H1 (cell line): ENCODE results near the gene SLC6A3. TPM values are rescaled to one million over a fixed set of nuclear protein-coding genes. Genes with fewer than 3 reads are reported as not detected.

Experiments
- CTCF ChIA-PET: fragments of 300-600 bp; sonication (Branson Sonifier 250); formaldehyde crosslinking; loops from one replicate; lab custom pipeline; 2021; ENCODE audit not compliant: partially characterized antibody; lab: Charles Lee
- POLR2A ChIA-PET: fragments of 300-600 bp; sonication (Branson Sonifier 250); formaldehyde crosslinking; loops from one replicate; lab custom pipeline; 2021; ENCODE audit warnings: inconsistent platforms; ENCODE audit not compliant: partially characterized antibody; lab: Charles Lee
- DNase-seq, 2 experiments: peaks; one replicate each; pipeline versions ENCODE4 v3.0.0 to v3.0.0-alpha.2; 2010 to 2022; ENCODE audit warnings: low spot score in 2 of 2, low read depth in 1 of 2, mixed read lengths in 1 of 2
- FAIRE-seq: peaks from 2 replicates; lab custom pipeline; 2011; peaks lifted over from hg19 to GRCh38; lab: Jason Lieb, UNC
- H2AFZ ChIP-seq: 2 replicates; pipeline ENCODE4 v1.8.1; 2012; ENCODE audit warnings: low read length, inconsistent platforms
- H2AK5ac ChIP-seq: 2 replicates; pipeline ENCODE4 v1.6.1; 2013; ENCODE audit warnings: low read depth, low read length
- H2BK120ac ChIP-seq: replicated peaks from 2 replicates; pipeline ENCODE3; 2013; ENCODE audit warnings: low read depth, low read length, inconsistent platforms
- H2BK12ac ChIP-seq: 2 replicates; pipeline ENCODE4 v1.6.1; 2013; ENCODE audit warnings: low read depth, low read length
- H2BK15ac ChIP-seq: 2 replicates; pipeline ENCODE4 v1.6.1; 2013; ENCODE audit warnings: low read length
- H2BK20ac ChIP-seq: 2 replicates; pipeline ENCODE4 v1.6.1; 2013; ENCODE audit warnings: low read length
- H2BK5ac ChIP-seq: 2 replicates; pipeline ENCODE4 v1.6.1; 2013; ENCODE audit warnings: low read depth, low read length
- H3K14ac ChIP-seq: 2 replicates; pipeline ENCODE4 v1.6.1; 2013; ENCODE audit warnings: inconsistent platforms; ENCODE audit not compliant: insufficient read length
- H3K18ac ChIP-seq: 2 replicates; pipeline ENCODE4 v1.6.1; 2013; ENCODE audit warnings: low read length; ENCODE audit errors: extremely low read depth
- H3K23ac ChIP-seq: 2 replicates; pipeline ENCODE4 v1.6.1; 2013; ENCODE audit warnings: inconsistent platforms; ENCODE audit not compliant: insufficient read length
- H3K23me2 ChIP-seq: 2 replicates; pipeline ENCODE4 v1.6.1; 2013; ENCODE audit warnings: low read depth, low read length
- H3K27ac ChIP-seq: 2 replicates; pipeline ENCODE4 v1.6.1; 2011; ENCODE audit warnings: low read depth, low read length, inconsistent platforms
- H3K27me3 ChIP-seq, 4 experiments: replicated peaks in 1 of 4; 1 replicate in 1 of 4; 2 replicates in 3 of 4; pipeline versions ENCODE4 v1.6.1 to v1.8.1; 2011 to 2013; ENCODE audit warnings: low read length in 3 of 4, mild to moderate bottlenecking in 3 of 4, inconsistent platforms in 2 of 4, mixed read lengths in 2 of 4, moderate library complexity in 1 of 4; ENCODE audit not compliant: control insufficient read depth in 3 of 4, insufficient read depth in 3 of 4; ENCODE audit errors: extremely low read depth in 1 of 4
- H3K36me3 ChIP-seq, 4 experiments: 2 replicates each; pipeline versions ENCODE4 v1.6.1 to v1.8.1; 2011 to 2013; ENCODE audit warnings: mild to moderate bottlenecking in 4 of 4, low read length in 3 of 4, moderate library complexity in 2 of 4, control low read depth in 1 of 4, inconsistent platforms in 1 of 4; ENCODE audit not compliant: insufficient read depth in 4 of 4, control insufficient read depth in 2 of 4
- H3K4ac ChIP-seq: replicated peaks from 2 replicates; pipeline ENCODE3; 2013; ENCODE audit warnings: low read length, low read depth, mixed read lengths, inconsistent platforms; ENCODE audit not compliant: insufficient read length
- H3K4me1 ChIP-seq, 4 experiments: replicated peaks in 1 of 4; 1 replicate in 1 of 4; 2 replicates in 3 of 4; pipeline versions ENCODE4 v1.6.1 to v1.8.1; 2011 to 2013; ENCODE audit warnings: low read length in 3 of 4, inconsistent platforms in 2 of 4, mixed read lengths in 1 of 4; ENCODE audit not compliant: insufficient read depth in 4 of 4, control insufficient read depth in 3 of 4
- H3K4me2 ChIP-seq, 2 experiments: 2 replicates each; pipeline versions ENCODE4 v1.6.1 to v1.8.1; 2011 to 2013; ENCODE audit warnings: low read depth in 2 of 2, low read length in 2 of 2, control low read depth in 1 of 2, inconsistent platforms in 1 of 2, mild to moderate bottlenecking in 1 of 2; ENCODE audit not compliant: insufficient read depth in 1 of 2
- H3K4me3 ChIP-seq, 4 experiments: fragments of 200-600, 300-600 bp in 1 of 4; sonication (generic), shearing (Covaris generic), sonication (Bioruptor Twin) in 1 of 4; 2 replicates each; pipeline versions ENCODE4 v1.5.1 to v1.8.1; 2011 to 2016; ENCODE audit warnings: low read length in 4 of 4, low read depth in 3 of 4, control low read depth in 2 of 4, inconsistent platforms in 2 of 4, mild to moderate bottlenecking in 2 of 4, mixed read lengths in 1 of 4, moderate library complexity in 1 of 4; ENCODE audit not compliant: insufficient read depth in 2 of 4; ENCODE audit errors: extremely low read depth in 1 of 4
- H3K56ac ChIP-seq: replicated peaks from 2 replicates; pipeline ENCODE3; 2013; ENCODE audit warnings: low read depth, mild to moderate bottlenecking, mixed read lengths, low read length, inconsistent platforms; ENCODE audit not compliant: insufficient read length
- H3K79me1 ChIP-seq: 2 replicates; pipeline ENCODE4 v1.6.1; 2013; ENCODE audit warnings: low read depth, low read length, control low read depth
- H3K79me2 ChIP-seq, 2 experiments: 2 replicates each; pipeline versions ENCODE4 v1.6.1 to v1.8.1; 2012 to 2013; ENCODE audit warnings: low read length in 2 of 2, mild to moderate bottlenecking in 2 of 2, inconsistent platforms in 1 of 2; ENCODE audit not compliant: insufficient read depth in 2 of 2, control insufficient read depth in 1 of 2
- H3K9ac ChIP-seq, 4 experiments: replicated peaks in 1 of 4; 1 replicate in 1 of 4; 2 replicates in 3 of 4; pipeline versions ENCODE4 v1.6.1 to v1.8.1; 2011 to 2013; ENCODE audit warnings: low read depth in 3 of 4, low read length in 3 of 4, control low read depth in 2 of 4, mild to moderate bottlenecking in 2 of 4, moderate library complexity in 2 of 4, inconsistent platforms in 1 of 4; ENCODE audit errors: extremely low read depth in 1 of 4
- H3K9me3 ChIP-seq, 2 experiments: 2 replicates each; pipeline versions ENCODE4 v1.6.1 to v1.8.1; 2012 to 2013; ENCODE audit warnings: mild to moderate bottlenecking in 2 of 2, moderate library complexity in 2 of 2, control low read depth in 1 of 2, inconsistent platforms in 1 of 2, low read depth in 1 of 2, low read length in 1 of 2, mixed read lengths in 1 of 2; ENCODE audit not compliant: insufficient read depth in 2 of 2
- H4K20me1 ChIP-seq, 2 experiments: replicated peaks in 1 of 2; 2 replicates each; pipeline versions ENCODE3 to v1.8.1; 2011 to 2013; ENCODE audit warnings: inconsistent platforms in 2 of 2, low read length in 2 of 2, mild to moderate bottlenecking in 1 of 2; ENCODE audit not compliant: insufficient read depth in 2 of 2, control insufficient read depth in 1 of 2
- H4K5ac ChIP-seq: 2 replicates; pipeline ENCODE4 v1.6.1; 2013; ENCODE audit warnings: low read length, low read depth, mixed read lengths, inconsistent platforms; ENCODE audit not compliant: insufficient read length
- H4K8ac ChIP-seq: 2 replicates; pipeline ENCODE4 v1.8.0; 2013; ENCODE audit warnings: mild to moderate bottlenecking, moderate library complexity, low read length, inconsistent platforms; ENCODE audit not compliant: insufficient read depth; ENCODE audit errors: extremely low read depth
- H4K91ac ChIP-seq: replicated peaks from 2 replicates; pipeline ENCODE3; 2013; ENCODE audit warnings: low read length, mixed read lengths, inconsistent platforms; ENCODE audit not compliant: insufficient read length
- CTCF ChIP-seq, 3 experiments: IDR thresholded peaks; 1 replicate in 2 of 3; 2 replicates in 1 of 3; pipeline versions ENCODE4 v1.5.1 to v1.6.1; 2011; ENCODE audit warnings: low read length in 3 of 3, mild to moderate bottlenecking in 3 of 3, inconsistent platforms in 2 of 3, low read depth in 1 of 3, moderate library complexity in 1 of 3; ENCODE audit not compliant: insufficient read depth in 1 of 3; ENCODE audit errors: control extremely low read depth in 1 of 3
- EGR1 ChIP-seq: IDR thresholded peaks from 2 replicates; pipeline ENCODE4 v1.6.1; 2011; ENCODE audit warnings: low read depth, low read length, borderline replicate concordance
- HDAC6 ChIP-seq: IDR thresholded peaks from one replicate; pipeline ENCODE4 v1.7.1; 2012; ENCODE audit warnings: low read depth, mild to moderate bottlenecking, inconsistent platforms, low read length, moderate library complexity
- NANOG ChIP-seq: IDR thresholded peaks from 2 replicates; pipeline ENCODE4 v1.6.1; 2011; ENCODE audit warnings: low read length, low read depth, mild to moderate bottlenecking, inconsistent platforms; ENCODE audit not compliant: insufficient read depth, poor library complexity, severe bottlenecking
- WGBS, 2 experiments: shearing (Covaris generic) in 1 of 2; methylation state at CpG; one replicate each; pipeline versions ENCODE4 v1.1.6 to v1.1.7; 2013 to 2015; ENCODE audit warnings: low lambda C conversion rate in 2 of 2, mixed read lengths in 2 of 2, inconsistent platforms in 1 of 2, low coverage in 1 of 2, missing lambda C conversion rate in 1 of 2; ENCODE audit not compliant: insufficient replicate concordance in 2 of 2, insufficient coverage in 1 of 2, insufficient read length in 1 of 2; ENCODE audit errors: extremely low coverage in 1 of 2, missing lambda C conversion rate in 1 of 2; 5-methylcytosine and 5-hydroxymethylcytosine counted together
- polyA plus RNA-seq, 7 experiments: library from polyadenylated mRNA; depleted of rRNA in 3 of 7; stranded (reverse) in 5 of 7; unstranded in 2 of 7; fragments of >200 nt in 5 of 7; fragments of 200-250 nt in 2 of 7; gene quantifications; 1 replicate in 5 of 7; 2 replicates in 1 of 7; 4 replicates in 1 of 7; pipeline versions ENCODE4 v1.2.1 to v1.2.3, GENCODE V29; 2011 to 2013; ENCODE audit warnings: missing spikeins in 2 of 7, mixed read lengths in 2 of 7
- total RNA-seq: library from RNA; stranded (reverse); fragmentation: NEBNext Ultra II Directional; extraction: Animal tissue kit (Norgen Biotek cat#: 25700); gene quantifications from 2 replicates; pipeline ENCODE4 v1.2.1, GENCODE V29; 2021

The SLC6A3 gene
- total and polyA plus RNA-seq, 2 of the 8 experiments (the other 6 are each of a cell fraction or from before 2014, with no cell fraction given) = 0.48 to 0.91 TPM

DNA sequence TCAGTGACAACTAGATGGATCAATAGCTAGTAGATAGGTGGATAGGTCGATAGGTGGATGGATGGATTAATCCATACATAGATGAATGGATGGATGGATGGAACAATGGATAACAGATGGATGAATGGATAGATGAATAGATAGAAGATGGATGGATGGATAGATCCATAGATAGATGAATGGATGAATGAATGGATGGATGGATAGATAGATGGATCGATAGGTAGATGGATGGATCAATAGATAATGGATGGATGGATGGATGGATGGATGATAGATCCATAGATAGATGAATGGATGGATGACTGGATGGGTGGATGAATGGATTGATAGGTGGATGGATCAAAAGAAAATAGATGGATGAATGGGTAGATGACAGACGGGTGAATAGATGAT, 5.1 kb downstream of the SLC6A3 start:
- Histone ChIP-seq H3K27me3 (peaks cover 19 to 32% (median 29%) of the 10 kb centered on the region in 4 experiments), H3K79me1 (no peaks in the 10 kb centered on the region), H3K27ac (no peak overlapping the region), H3K79me2 (no peaks in the 10 kb centered on the region), H3K4me3 (no peak overlapping the region), H3K36me3 (no peaks in the 10 kb centered on the region), H3K9me3 (no peaks in the 10 kb centered on the region), H2BK120ac (no peak overlapping the region), H3K4me1 (peaks cover 0 to 11% (median 0%) of the 10 kb centered on the region in 4 experiments; a peak in 3 of 7 replicates), H3K9ac (no peak overlapping the region), H3K4me2 (no peak overlapping the region), H3K23ac (no peak overlapping the region), H2AK5ac (no peak overlapping the region), H2AFZ (no peak overlapping the region), H2BK15ac (no peak overlapping the region), H2BK5ac (no peak overlapping the region), H4K5ac (no peak overlapping the region), H3K18ac (no peak overlapping the region), H3K4ac (no peak overlapping the region), H4K8ac (no peak overlapping the region), H2BK20ac (no peak overlapping the region), H2BK12ac (no peak overlapping the region), H3K14ac (no peak overlapping the region), H3K56ac (no peak overlapping the region), H3K23me2 (peaks cover 9% of the 10 kb centered on the region; the same call in 1 of the 2 replicates), H4K20me1 (peaks cover 2 to 5% of the 10 kb centered on the region in 2 experiments), H4K91ac (no peak overlapping the region)
- CTCF ChIA-PET = no interaction called here
- no peak for DNase-seq
- WGBS, 2 experiments = 77% methylated on average over 3 of the region's 3 CpGs; no CpG with 5 or more reads in 1 of the 2 experiments
- FAIRE-seq = no peak
- TF ChIP-seq EGR1 (no peak), HDAC6 (no peak), NANOG (no peak), CTCF (IDR thresholded peaks at IDR 0.05; ENCODE audit: control extremely low read depth in 1 of 3, insufficient read depth in 1 of 3, low read depth in 1 of 3, low read length in 3 of 3) (no peak)
- POLR2A ChIA-PET = no interaction called here
